Body of pancreas (tissue), 4 donors: ENCODE data around the gene RSRC1. TPM values are rescaled to one million over a fixed set of nuclear protein-coding genes. Genes with fewer than 3 reads are reported as not detected.
"Not testable (repeated sequence)": the region's sequence is repeated elsewhere in the genome, so short reads cannot be mapped to it uniquely, and the experiment has no call there.

Experiments used
- ATAC-seq: fragments of 150-250 bp; one replicate; pipeline ENCODE4 v1.9.1; 2016
- DNase-seq, 4 donors: peaks; one replicate each; pipeline ENCODE4 v3.0.0-alpha.2; 2019
- H3K27ac ChIP-seq, 4 donors: fragments of 200-600 bp; sonication (generic); 1 replicate in 3 of 4; 2 replicates in 1 of 4; pipeline versions ENCODE4 v1.5.1 to v1.6.1; 2016 to 2019; ENCODE audit warnings: mild to moderate bottlenecking in 1 of 4, mixed read lengths in 1 of 4, moderate library complexity in 1 of 4
- H3K27me3 ChIP-seq, 2 donors: fragments of 200-600 bp; sonication (generic); one replicate each; pipeline ENCODE4 v1.6.0; 2016; ENCODE audit warnings: mild to moderate bottlenecking in 1 of 2
- H3K36me3 ChIP-seq, 2 donors: fragments of 200-600 bp; sonication (generic); replicated peaks in 1 of 2; 2 replicates each; pipeline ENCODE4 v1.5.1; 2016; ENCODE audit warnings: low read depth in 2 of 2; ENCODE audit not compliant: insufficient read depth in 1 of 2
- H3K4me1 ChIP-seq: fragments of 200-600 bp; sonication (generic); one replicate; pipeline ENCODE4 v1.6.0; 2016
- H3K4me3 ChIP-seq, 2 donors: fragments of 200-600 bp; sonication (generic); 1 replicate in 1 of 2; 2 replicates in 1 of 2; pipeline ENCODE4 v1.5.1; 2016 to 2019
- H3K9me3 ChIP-seq, 3 donors: fragments of 200-600 bp; sonication (generic); 1 replicate in 2 of 3; 2 replicates in 1 of 3; pipeline ENCODE4 v1.5.1; 2016
- CTCF ChIP-seq, 7 experiments: fragments of 450-650 bp in 4 of 7; fragments of 200-600 bp in 3 of 7; sonication (generic) in 3 of 7; IDR thresholded peaks; one replicate each; pipeline ENCODE4 v1.5.1; 2016 to 2019; ENCODE audit warnings: antibody characterized with exemption in 7 of 7
- POLR2A ChIP-seq, 3 donors: fragments of 450-650 bp; IDR thresholded peaks; one replicate each; pipeline ENCODE4 v1.6.1; 2016; ENCODE audit warnings: antibody characterized with exemption in 3 of 3, mild to moderate bottlenecking in 2 of 3
- WGBS, 2 donors: methylation state at CpG; one replicate each; pipeline ENCODE4 v1.1.5; 2017; 5-methylcytosine and 5-hydroxymethylcytosine counted together
- intact Hi-C: fragments of 100-400 bp; cut with DNase I; formaldehyde crosslinking; loops from one replicate; pipeline ENCODE4 v1.15.1; 2023
- total RNA-seq, 2 donors: library from RNA; depleted of rRNA; stranded (reverse); fragments of >200 nt; gene quantifications; one replicate each; pipeline ENCODE4 v1.1.0, GENCODE V29; 2016

The RSRC1 gene
- total RNA-seq, 2 donors from 2014 or later: 18.5 to 21.5 TPM

GRCh38 chr3:158109295-158109803 is 540 bp upstream of the RSRC1 start:
- Histone ChIP-seq H3K27ac (peak overlapping the region in 2 of 4 donors; percentile 75 to 82), H3K4me3 (peak overlapping the region; percentile 51 to 77), H3K36me3 (no peaks in the 10 kb centered on the region), H3K9me3 (no peaks in the 10 kb centered on the region), H3K27me3 (peaks cover 4 to 31% of the 10 kb centered on the region in 2 donors), H3K4me1 (peaks cover 33% of the 10 kb centered on the region)
- ATAC-seq (no peak), DNase-seq (no peak)
- no peak for TF ChIP-seq CTCF (IDR thresholded peaks at IDR 0.05)
- no peak for TF ChIP-seq POLR2A (IDR thresholded peaks at IDR 0.05)
- 7 to 8% methylated on average over 9 of the region's 9 CpGs for WGBS, 2 donors
- intact Hi-C loops: no loop called here

- DNase-seq (no peak), ATAC-seq (peak; percentile 3)
- TF ChIP-seq CTCF (IDR thresholded peaks at IDR 0.05) (no peak), POLR2A (IDR thresholded peaks at IDR 0.05) (no peak)
- no peaks in the 10 kb centered on the region for H3K36me3 ChIP-seq
- peaks cover 26% of the 10 kb centered on the region for H3K4me1 ChIP-seq
- 4 to 8% methylated on average over 4 of the region's 4 CpGs for WGBS, 2 donors
- peak overlapping the region in 3 of 4 donors; percentile 66 to 82 (median 75) for H3K27ac ChIP-seq
- H3K4me3 ChIP-seq: peak overlapping the region; percentile 51 to 77
- H3K9me3 ChIP-seq: no peaks in the 10 kb centered on the region
- intact Hi-C loops: no loop called here
- H3K27me3 ChIP-seq: peaks cover 4 to 23% of the 10 kb centered on the region in 2 donors
Observed at GRCh38 chr3:158110658-158111018, 749 bp downstream of the RSRC1 start.

- H3K27ac ChIP-seq: no peak overlapping the region
- TF ChIP-seq CTCF (IDR thresholded peaks at IDR 0.05): no peak
- TF ChIP-seq POLR2A (IDR thresholded peaks at IDR 0.05): no peak
- WGBS, 2 donors: 38 to 49% methylated on average over 2 of the region's 2 CpGs
- intact Hi-C loops: no loop called here
- ATAC-seq: no peak
- H3K4me1 ChIP-seq: peaks cover 14% of the 10 kb centered on the region
- no peak for DNase-seq
- H3K27me3 ChIP-seq: peaks cover 4 to 10% of the 10 kb centered on the region in 2 donors
- no peak overlapping the region for H3K4me3 ChIP-seq
- H3K9me3 ChIP-seq: no peaks in the 10 kb centered on the region
- no peaks in the 10 kb centered on the region for H3K36me3 ChIP-seq
Observed at GRCh38 chr3:158111861-158112260, 2.0 kb downstream of the RSRC1 start.

- H3K27ac ChIP-seq, H3K4me3 ChIP-seq, H3K9me3 ChIP-seq, DNase-seq, H3K27me3 ChIP-seq, H3K36me3 ChIP-seq, intact Hi-C loops, ATAC-seq: not testable (repeated sequence)
- H3K4me1 ChIP-seq: peaks cover 11% of the 10 kb centered on the region
- WGBS, 2 donors: 97 to 99% methylated on average over 2 of the region's 2 CpGs
Observed at GRCh38 chr3:158113595-158113994, 3.7 kb downstream of the RSRC1 start.

- intact Hi-C loops: no loop called here
- no peak for ATAC-seq
Observed at GRCh38 chr3:158120330-158120729, 10.4 kb downstream of the RSRC1 start.

More at GRCh38 chr3:158120330-158120729, 10.4 kb downstream of the RSRC1 start:
- DNase-seq: no peak
- Histone ChIP-seq H3K27ac (no peak overlapping the region), H3K27me3 (no peaks in the 10 kb centered on the region), H3K4me3 (no peak overlapping the region), H3K9me3 (no peaks in the 10 kb centered on the region), H3K4me1 (no peaks in the 10 kb centered on the region), H3K36me3 (peaks cover 0 to 7% of the 10 kb centered on the region in 2 donors)
- TF ChIP-seq CTCF (IDR thresholded peaks at IDR 0.05) (no peak), POLR2A (IDR thresholded peaks at IDR 0.05) (no peak)
